Aorta (tissue), 5 donors: ENCODE measurements around the gene ENDOV. TPM values are rescaled to one million over a fixed set of nuclear protein-coding genes. Genes with fewer than 3 reads are reported as not detected.
A peak's percentile ranks its signal among the peaks of the same experiment; 100 is the strongest.

ENCODE experiments used
- ATAC-seq: fragments of 200-7000 bp; cut with Tn5 transposase; one replicate; pipeline ENCODE4 v1.9.1; 2022; ENCODE audit warnings: moderate library complexity; ENCODE audit not compliant: low FRiP score
- DNase-seq, 2 donors: peaks; one replicate each; pipeline ENCODE4 v3.0.0-alpha.2; 2020
- H3K27ac ChIP-seq, 2 donors: one replicate each; pipeline ENCODE4 v1.5.1; 2013; ENCODE audit warnings: low read length in 2 of 2, mild to moderate bottlenecking in 2 of 2, moderate library complexity in 2 of 2, control low read depth in 1 of 2, inconsistent platforms in 1 of 2, low read depth in 1 of 2
- H3K27me3 ChIP-seq, 2 donors: one replicate each; pipeline ENCODE4 v1.6.1; 2013; ENCODE audit warnings: control low read depth in 1 of 2, low read length in 1 of 2, mild to moderate bottlenecking in 1 of 2, moderate library complexity in 1 of 2; ENCODE audit not compliant: insufficient read depth in 2 of 2, control insufficient read depth in 1 of 2
- H3K36me3 ChIP-seq, 2 donors: one replicate each; pipeline ENCODE4 v1.6.1; 2013; ENCODE audit warnings: control low read depth in 1 of 2, low read length in 1 of 2, mild to moderate bottlenecking in 1 of 2; ENCODE audit not compliant: insufficient read depth in 2 of 2, control insufficient read depth in 1 of 2
- H3K4me1 ChIP-seq, 2 donors: one replicate each; pipeline ENCODE4 v1.6.1; 2013; ENCODE audit warnings: low read length in 2 of 2, control low read depth in 1 of 2, mild to moderate bottlenecking in 1 of 2, moderate library complexity in 1 of 2; ENCODE audit not compliant: insufficient read depth in 2 of 2, control insufficient read depth in 1 of 2
- H3K4me3 ChIP-seq, 2 donors: one replicate each; pipeline ENCODE4 v1.5.1; 2013; ENCODE audit warnings: low read length in 2 of 2, control low read depth in 1 of 2, mild to moderate bottlenecking in 1 of 2
- H3K9me3 ChIP-seq: one replicate; pipeline ENCODE4 v1.6.1; 2013; ENCODE audit warnings: mild to moderate bottlenecking, low read length; ENCODE audit not compliant: control insufficient read depth
- WGBS, 2 donors: extraction: QIAGEN DNeasy Blood & Tissue Kit; methylation state at CpG; one replicate each; pipeline ENCODE4 v1.1.7; 2013; 5-methylcytosine and 5-hydroxymethylcytosine counted together
- intact Hi-C, 2 donors: fragments of 100-400 bp; cut with DNase I; formaldehyde crosslinking; loops; one replicate each; pipeline versions ENCODE4 v1.14.2 to v1.15.0; 2022
- polyA plus RNA-seq, 2 donors: library from polyadenylated mRNA; stranded (reverse); fragments of 200-250 nt; gene quantifications; one replicate each; pipeline ENCODE4 v1.2.3, GENCODE V29; 2013
- total RNA-seq, 2 donors: library from RNA; stranded (reverse); fragmentation: NEBNext Ultra II Directional; extraction: Animal tissue kit (Norgen Biotek cat#: 25700); gene quantifications; one replicate each; pipeline ENCODE4 v1.2.1, GENCODE V29; 2021
- donor health status: healthy with polysubstance abuse.
- donor health status: Bipolar disorder and iron deficiency.
- donor health status: DM: no; HTN: no; CAD: no.
- donor health status: DM: no; HTN: no; CAD: no.
- donor health status: DM: yes; HTN: yes; CAD: no.

Gene ENDOV
- total and polyA plus RNA-seq, 4 donors = 14.3 to 28.2 (median 20.4) TPM

- intact Hi-C loops = no loop called here
- DNase-seq = no peak
- H3K27me3 ChIP-seq = no peaks in the 10 kb centered on the region
- H3K27ac ChIP-seq = no peak overlapping the region
- ATAC-seq = no peak
- H3K36me3 ChIP-seq = no peaks in the 10 kb centered on the region
- H3K9me3 ChIP-seq = no peaks in the 10 kb centered on the region
- WGBS, 2 donors = 60 to 82% methylated on average over 14 of the region's 14 CpGs
- no peaks in the 10 kb centered on the region for H3K4me1 ChIP-seq
- no peak overlapping the region for H3K4me3 ChIP-seq
Observed at GRCh38 chr17:80452173-80452915, 37.4 kb downstream of the ENDOV start.

- Histone ChIP-seq H3K27ac (no peak overlapping the region), H3K4me1 (no peaks in the 10 kb centered on the region), H3K4me3 (no peak overlapping the region), H3K9me3 (no peaks in the 10 kb centered on the region), H3K36me3 (no peaks in the 10 kb centered on the region), H3K27me3 (no peaks in the 10 kb centered on the region)
- no peak for DNase-seq
- intact Hi-C loops = no loop called here
- ATAC-seq = no peak
- 71 to 74% methylated on average over 19 of the region's 19 CpGs for WGBS, 2 donors
Observed at GRCh38 chr17:80453126-80453997, 38.4 kb downstream of the ENDOV start.

- intact Hi-C loops = no loop called here
- no peaks in the 10 kb centered on the region for H3K27me3 ChIP-seq
- 32 to 60% methylated on average over 21 to 36 of the region's 36 CpGs for WGBS, 2 donors
- peak overlapping the region; percentile 38 to 39 for H3K27ac ChIP-seq
- no peak for DNase-seq
- H3K36me3 ChIP-seq = no peaks in the 10 kb centered on the region
- H3K9me3 ChIP-seq = no peaks in the 10 kb centered on the region
- no peak for ATAC-seq
- H3K4me3 ChIP-seq = peak overlapping the region; percentile 5 to 48
- no peaks in the 10 kb centered on the region for H3K4me1 ChIP-seq
Observed at GRCh38 chr17:80453998-80454556, 39.1 kb downstream of the ENDOV start.

- no peaks in the 10 kb centered on the region for H3K9me3 ChIP-seq
- DNase-seq (peak; percentile 98 to 99), ATAC-seq (peak; percentile 97)
- no peaks in the 10 kb centered on the region for H3K27me3 ChIP-seq
- no peaks in the 10 kb centered on the region for H3K36me3 ChIP-seq
- WGBS, 2 donors = 0 to 1% methylated on average over 54 to 88 of the region's 88 CpGs
- H3K4me3 ChIP-seq = peak overlapping the region; percentile 71 to 73
- no peaks in the 10 kb centered on the region for H3K4me1 ChIP-seq
- H3K27ac ChIP-seq = peak overlapping the region; percentile 86 to 93
- intact Hi-C loops = loop anchor here in 1 of 2 donors (5.0 kb wide), 1 partner anchor 37 kb away; the partner anchor contains the start of gene ENDOV
Observed at GRCh38 chr17:80454557-80455335, 39.8 kb downstream of the ENDOV start.

GRCh38 chr17:80455336-80455710 is 40.4 kb downstream of the ENDOV start:
- H3K36me3 ChIP-seq = no peaks in the 10 kb centered on the region
- H3K9me3 ChIP-seq = no peaks in the 10 kb centered on the region
- WGBS, 2 donors = 2% methylated on average over 20 of the region's 20 CpGs
- peak in 1 of 2 donors; percentile 89 for DNase-seq
- intact Hi-C loops = loop anchor here in 1 of 2 donors (5.0 kb wide), 1 partner anchor 38 kb away; the partner anchor contains the start of gene ENDOV
- no peaks in the 10 kb centered on the region for H3K4me1 ChIP-seq
- peak overlapping the region; percentile 86 to 93 for H3K27ac ChIP-seq
- H3K27me3 ChIP-seq = no peaks in the 10 kb centered on the region
- ATAC-seq = peak; percentile 60
- peak overlapping the region; percentile 71 to 73 for H3K4me3 ChIP-seq

GRCh38 chr17:80455784-80456183 is 40.8 kb downstream of the ENDOV start:
- Histone ChIP-seq H3K27me3 (no peaks in the 10 kb centered on the region), H3K4me3 (no peak overlapping the region), H3K4me1 (no peaks in the 10 kb centered on the region), H3K27ac (no peak overlapping the region), H3K9me3 (no peaks in the 10 kb centered on the region), H3K36me3 (no peaks in the 10 kb centered on the region)
- ATAC-seq (no peak), DNase-seq (no peak)
- intact Hi-C loops = loop anchor here in 1 of 2 donors (5.0 kb wide), 1 partner anchor 38 kb away; the partner anchor contains the start of gene ENDOV
- WGBS, 2 donors = 44 to 59% methylated on average over 4 of the region's 4 CpGs

GRCh38 chr17:80456465-80457235 is 41.7 kb downstream of the ENDOV start:
- intact Hi-C loops = loop anchor here in 1 of 2 donors (5.0 kb wide), 1 partner anchor 39 kb away; the partner anchor contains the start of gene ENDOV
- WGBS, 2 donors = 69 to 76% methylated on average over 20 to 21 of the region's 21 CpGs
- Histone ChIP-seq H3K4me3 (no peak overlapping the region), H3K4me1 (no peaks in the 10 kb centered on the region), H3K27ac (no peak overlapping the region), H3K36me3 (no peaks in the 10 kb centered on the region), H3K9me3 (no peaks in the 10 kb centered on the region), H3K27me3 (no peaks in the 10 kb centered on the region)
- ATAC-seq (no peak), DNase-seq (no peak)
